Muscle layer of duodenum (tissue), 2 donors: ENCODE results near the gene KLC4.
A peak's percentile ranks its signal among the peaks of the same experiment; 100 is the strongest.

Source experiments
- H3K27ac ChIP-seq: one replicate; pipeline ENCODE4 v1.7.0; 2013; ENCODE audit warnings: mild to moderate bottlenecking, low read length
- H3K27me3 ChIP-seq: one replicate; pipeline ENCODE4 v1.7.0; 2013; ENCODE audit warnings: low read depth, mild to moderate bottlenecking, control low read depth, low read length
- H3K36me3 ChIP-seq, 2 donors: one replicate each; pipeline ENCODE4 v1.7.0; 2013; ENCODE audit warnings: low read length in 2 of 2, control low read depth in 1 of 2, mild to moderate bottlenecking in 1 of 2; ENCODE audit not compliant: insufficient read depth in 2 of 2, control insufficient read depth in 1 of 2
- H3K4me1 ChIP-seq, 2 donors: one replicate each; pipeline ENCODE4 v1.7.0; 2013; ENCODE audit warnings: low read length in 2 of 2, mild to moderate bottlenecking in 2 of 2, control low read depth in 1 of 2, moderate library complexity in 1 of 2; ENCODE audit not compliant: insufficient read depth in 2 of 2, control insufficient read depth in 1 of 2
- H3K4me3 ChIP-seq, 2 donors: one replicate each; pipeline ENCODE4 v1.7.0; 2013; ENCODE audit warnings: low read length in 2 of 2, low read depth in 1 of 2, mild to moderate bottlenecking in 1 of 2
- H3K9me3 ChIP-seq, 2 donors: one replicate each; pipeline ENCODE4 v1.7.0; 2013; ENCODE audit warnings: low read length in 2 of 2, control low read depth in 1 of 2, mild to moderate bottlenecking in 1 of 2; ENCODE audit not compliant: control insufficient read depth in 1 of 2
- donor health status: healthy.

KLC4 gene

GRCh38 chr6:43089467-43089866, 30.0 kb downstream of the KLC4 start:
- no peaks in the 10 kb centered on the region for H3K4me1 ChIP-seq
- H3K27ac ChIP-seq, result no peak overlapping the region
- no peak overlapping the region for H3K4me3 ChIP-seq
- no peaks in the 10 kb centered on the region for H3K9me3 ChIP-seq
- no peaks in the 10 kb centered on the region for H3K27me3 ChIP-seq
- H3K36me3 ChIP-seq, result no peaks in the 10 kb centered on the region

GRCh38 chr6:43089874-43090558, 30.6 kb downstream of the KLC4 start:
- H3K36me3 ChIP-seq, result no peaks in the 10 kb centered on the region
- H3K4me3 ChIP-seq, result no peak overlapping the region
- H3K4me1 ChIP-seq, result no peaks in the 10 kb centered on the region
- H3K9me3 ChIP-seq, result no peaks in the 10 kb centered on the region
- H3K27ac ChIP-seq, result no peak overlapping the region
- H3K27me3 ChIP-seq, result no peaks in the 10 kb centered on the region

GRCh38 chr6:43090559-43090956, 31.1 kb downstream of the KLC4 start:
- no peaks in the 10 kb centered on the region for H3K4me1 ChIP-seq
- no peak overlapping the region for H3K27ac ChIP-seq
- H3K4me3 ChIP-seq, result no peak overlapping the region
- H3K27me3 ChIP-seq, result no peaks in the 10 kb centered on the region
- no peaks in the 10 kb centered on the region for H3K9me3 ChIP-seq
- H3K36me3 ChIP-seq, result no peaks in the 10 kb centered on the region

DNA sequence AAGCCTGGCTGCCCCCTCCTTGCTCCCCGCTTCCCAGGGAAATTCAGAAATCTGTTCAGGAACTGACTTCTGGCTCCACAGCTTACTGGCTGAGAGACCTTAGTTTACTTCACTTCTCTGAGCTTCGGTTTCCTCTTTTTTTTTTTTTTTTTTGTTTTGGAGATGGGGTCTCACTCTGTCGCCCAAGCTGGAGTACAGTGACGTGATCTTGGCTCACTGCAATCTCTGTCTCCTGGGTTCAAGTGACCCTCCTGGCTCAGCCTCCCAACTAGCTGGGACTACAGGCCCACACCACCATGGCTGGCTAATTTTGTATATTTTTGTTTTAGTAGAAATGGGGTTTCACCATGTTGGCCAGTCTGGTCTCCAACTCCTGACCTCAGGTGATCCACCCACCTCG, 31.6 kb downstream of the KLC4 start:
- H3K27ac ChIP-seq, result no peak overlapping the region

DNA sequence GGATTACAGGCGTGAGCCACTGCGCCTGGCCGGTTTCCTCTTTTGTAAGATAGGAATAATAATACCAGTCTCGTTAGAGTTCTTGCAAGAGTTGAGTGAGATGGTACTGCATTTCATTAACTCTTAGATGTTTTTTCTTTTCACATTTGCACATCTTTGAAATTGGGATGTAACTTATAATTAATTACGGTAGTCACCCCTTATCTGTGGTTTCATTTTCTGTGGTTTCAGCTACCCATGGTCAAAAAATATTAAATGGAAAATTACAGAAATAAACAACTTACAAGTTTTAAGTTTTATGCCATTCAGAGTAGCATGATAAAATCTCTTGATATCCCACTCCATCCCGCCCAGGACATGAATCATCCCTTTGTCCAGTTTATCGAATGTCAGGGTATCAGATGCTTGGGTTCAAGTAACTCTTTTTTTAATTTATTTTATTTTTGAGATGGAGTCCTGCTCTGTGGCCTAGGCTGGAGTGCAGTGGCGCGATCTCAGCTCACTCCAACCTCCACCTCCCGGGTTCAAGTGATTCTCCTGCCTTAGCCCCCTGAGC, 32.1 kb downstream of the KLC4 start:
- Histone ChIP-seq H3K27me3 (no peaks in the 10 kb centered on the region), H3K4me1 (no peaks in the 10 kb centered on the region), H3K27ac (no peak overlapping the region), H3K4me3 (no peak overlapping the region), H3K9me3 (no peaks in the 10 kb centered on the region), H3K36me3 (no peaks in the 10 kb centered on the region)

More for the DNA sequence above, 31.6 kb downstream of the KLC4 start:
- Histone ChIP-seq H3K4me1 (no peaks in the 10 kb centered on the region), H3K27me3 (no peaks in the 10 kb centered on the region), H3K4me3 (no peak overlapping the region), H3K36me3 (no peaks in the 10 kb centered on the region), H3K9me3 (no peaks in the 10 kb centered on the region)

- Histone ChIP-seq H3K4me3 (no peak overlapping the region), H3K4me1 (no peaks in the 10 kb centered on the region), H3K9me3 (no peaks in the 10 kb centered on the region), H3K27ac (no peak overlapping the region), H3K27me3 (no peaks in the 10 kb centered on the region), H3K36me3 (no peaks in the 10 kb centered on the region)
These were observed 33.2 kb downstream of the KLC4 start for GRCh38 chr6:43092635-43093034.

DNA sequence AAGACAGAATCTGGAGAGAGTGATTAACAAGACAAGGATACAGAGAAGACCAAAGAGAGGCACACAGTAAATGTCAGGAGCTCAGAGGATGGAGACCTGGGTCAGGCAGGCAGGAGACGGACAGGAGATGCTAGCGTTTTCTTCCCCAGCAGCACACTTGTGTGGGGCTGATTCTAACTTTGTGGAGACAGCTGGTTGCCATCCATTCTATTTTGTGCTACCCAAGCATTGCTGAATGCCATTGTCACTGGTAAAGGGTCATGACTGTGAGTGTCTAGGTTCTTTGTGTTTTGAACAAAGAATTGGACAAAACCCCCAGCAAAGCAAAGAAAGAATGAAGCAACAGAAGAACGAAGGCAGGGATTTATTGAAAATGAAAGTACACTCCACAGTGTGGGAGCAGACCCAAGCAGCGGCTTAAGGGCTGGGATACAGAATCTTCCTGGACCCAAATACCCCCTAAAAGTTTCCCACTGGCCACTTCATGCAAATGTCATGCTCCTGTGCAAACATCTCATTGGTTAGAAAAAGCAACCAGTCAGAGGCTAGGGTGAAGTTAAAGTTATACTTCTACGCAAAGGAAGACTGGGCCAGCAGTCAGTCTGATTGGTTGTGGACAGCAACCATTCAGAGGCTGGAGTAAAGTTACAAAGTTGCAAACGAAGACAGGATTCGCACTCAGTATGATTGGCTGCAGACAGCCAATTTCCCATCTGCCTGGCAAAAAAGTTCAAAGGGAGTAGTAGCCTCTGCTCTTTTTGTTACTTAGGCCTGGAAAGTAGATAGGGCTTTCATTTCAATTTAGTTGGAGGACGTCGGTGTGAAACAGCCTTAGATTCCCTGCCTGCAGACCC, 34.2 kb downstream of the KLC4 start:
- H3K4me1 ChIP-seq, result no peaks in the 10 kb centered on the region
- no peaks in the 10 kb centered on the region for H3K9me3 ChIP-seq
- H3K36me3 ChIP-seq, result no peaks in the 10 kb centered on the region
- H3K4me3 ChIP-seq, result peak overlapping the region; percentile 65 to 70
- peak overlapping the region; percentile 71 for H3K27ac ChIP-seq
- no peaks in the 10 kb centered on the region for H3K27me3 ChIP-seq

DNA sequence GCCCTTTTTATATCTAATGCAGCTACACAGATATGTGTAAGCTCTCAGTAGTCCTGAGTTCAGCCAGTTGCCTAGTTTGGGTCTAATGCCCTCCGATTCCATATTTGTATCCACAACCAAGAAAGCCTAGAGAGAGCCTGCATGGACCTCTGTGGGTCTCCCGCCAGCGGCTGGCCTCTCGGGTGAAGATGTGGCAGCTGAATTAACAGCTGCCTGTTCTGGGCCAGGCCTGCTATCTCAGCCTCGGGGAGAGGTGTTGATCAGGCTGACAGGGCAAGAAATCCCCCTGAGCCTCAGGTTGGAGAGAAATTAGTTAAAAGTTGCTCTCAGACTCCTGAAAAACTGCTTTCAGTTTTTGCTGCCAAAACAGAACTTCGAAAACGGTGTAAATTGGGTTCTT, 36.5 kb downstream of the KLC4 start:
- no peaks in the 10 kb centered on the region for H3K27me3 ChIP-seq
- no peaks in the 10 kb centered on the region for H3K4me1 ChIP-seq
- no peak overlapping the region for H3K4me3 ChIP-seq
- no peaks in the 10 kb centered on the region for H3K9me3 ChIP-seq
- no peaks in the 10 kb centered on the region for H3K36me3 ChIP-seq
- H3K27ac ChIP-seq, result peak overlapping the region; percentile 45

DNA sequence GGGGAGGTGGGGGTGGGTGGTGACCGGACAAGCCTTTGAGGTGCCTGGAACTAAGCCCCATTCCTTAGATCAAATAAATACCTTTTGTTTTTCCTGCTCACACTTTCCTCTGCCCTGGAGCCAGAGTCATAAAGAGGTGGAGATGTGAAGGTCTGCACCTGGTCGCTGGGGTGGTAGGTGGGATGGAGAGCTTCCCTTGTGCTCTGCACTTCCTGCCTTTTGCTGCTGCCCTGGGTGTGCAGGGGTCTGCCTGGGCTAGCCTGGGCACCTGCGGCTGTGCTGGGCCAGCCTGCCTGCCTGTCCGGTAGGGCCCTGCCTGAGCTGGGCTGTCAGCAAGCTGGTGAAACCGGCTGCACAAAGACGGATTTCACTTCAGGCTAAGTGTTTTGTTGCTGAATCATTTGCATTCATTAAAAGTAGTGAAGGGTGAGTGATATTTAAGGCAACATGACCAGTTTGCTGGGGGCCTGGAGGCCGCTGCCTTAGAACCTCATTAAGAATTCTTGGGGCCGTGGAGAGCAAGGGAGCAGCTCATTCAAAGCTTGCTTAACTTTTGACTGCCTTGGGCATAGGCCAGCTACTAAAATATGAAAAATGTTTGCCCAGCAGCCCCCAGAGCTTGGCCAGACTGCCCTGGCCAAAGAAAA, 37.1 kb downstream of the KLC4 start:
- H3K27me3 ChIP-seq, result no peaks in the 10 kb centered on the region
- no peaks in the 10 kb centered on the region for H3K4me1 ChIP-seq
- H3K4me3 ChIP-seq, result no peak overlapping the region
- peak overlapping the region; percentile 45 for H3K27ac ChIP-seq
- no peaks in the 10 kb centered on the region for H3K36me3 ChIP-seq
- no peaks in the 10 kb centered on the region for H3K9me3 ChIP-seq

DNA sequence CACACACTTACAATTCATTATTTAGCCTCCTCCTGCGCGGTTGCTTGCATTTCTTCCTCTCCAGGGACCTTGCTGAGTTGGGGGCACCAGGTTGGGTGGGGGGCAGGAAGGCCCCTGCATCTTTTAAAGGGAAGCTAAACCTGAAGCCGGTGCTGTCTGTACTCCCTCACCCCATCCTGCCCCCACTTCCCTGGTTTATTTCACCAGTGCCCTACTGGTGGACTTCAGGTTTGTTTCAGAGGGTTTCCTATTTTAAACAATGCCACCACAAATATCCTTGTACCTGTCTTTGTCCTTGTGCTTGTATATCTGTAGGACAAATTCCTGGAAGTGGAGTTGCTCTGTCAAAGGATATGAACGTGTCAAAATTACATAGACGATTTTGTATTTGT, 37.7 kb downstream of the KLC4 start:
- no peak overlapping the region for H3K27ac ChIP-seq
- no peak overlapping the region for H3K4me3 ChIP-seq
- no peaks in the 10 kb centered on the region for H3K36me3 ChIP-seq
- H3K4me1 ChIP-seq, result no peaks in the 10 kb centered on the region
- H3K9me3 ChIP-seq, result no peaks in the 10 kb centered on the region
- H3K27me3 ChIP-seq, result no peaks in the 10 kb centered on the region

GRCh38 chr6:43097502-43097901, 38.1 kb downstream of the KLC4 start:
- no peaks in the 10 kb centered on the region for H3K9me3 ChIP-seq
- no peaks in the 10 kb centered on the region for H3K4me1 ChIP-seq
- H3K36me3 ChIP-seq, result no peaks in the 10 kb centered on the region
- no peak overlapping the region for H3K4me3 ChIP-seq
- H3K27ac ChIP-seq, result no peak overlapping the region
- H3K27me3 ChIP-seq, result no peaks in the 10 kb centered on the region
